MCF 10A (cell line): Measurements from ENCODE around the gene DNAJA4. TPM values are rescaled to one million over a fixed set of nuclear protein-coding genes. Genes with fewer than 3 reads are reported as not detected.
A peak's percentile ranks its signal among the peaks of the same experiment; 100 is the strongest.

Source experiments
- BruUV-seq: library from RNA; stranded (reverse); fragments of 400-500 nt; replicated peaks from 2 replicates; lab custom pipeline; 2021; lab: Mats Ljungman, UMichigan
- CTCF ChIA-PET: fragments of 300-600 bp; sonication (Branson Sonifier 250); formaldehyde crosslinking; extraction: SDS; loops from one replicate; lab custom pipeline; 2021; ENCODE audit warnings: antibody characterized with exemption, inconsistent platforms; lab: Yijun Ruan, JAX
- POLR2A ChIA-PET: fragments of 300-600, 350-650 bp; sonication (Branson Sonifier 250); formaldehyde crosslinking; extraction: SDS; loops from one replicate; lab custom pipeline; 2020; ENCODE audit warnings: antibody characterized with exemption, inconsistent platforms; lab: Yijun Ruan, JAX
- DNase-seq: peaks from one replicate; pipeline ENCODE4 v3.0.0-alpha.2; 2018; ENCODE audit not compliant: unreplicated experiment
- H3K27ac Mint-ChIP-seq: one replicate; pipeline ENCODE4 v1.8.0; 2022; ENCODE audit warnings: mild to moderate bottlenecking, low read depth, mixed read lengths; ENCODE audit not compliant: unreplicated experiment
- H3K27me3 Mint-ChIP-seq: one replicate; pipeline ENCODE4 v1.8.0; 2022; ENCODE audit warnings: mixed read lengths; ENCODE audit not compliant: insufficient read depth, unreplicated experiment
- H3K36me3 Mint-ChIP-seq: one replicate; pipeline ENCODE4 v1.8.0; 2022; ENCODE audit warnings: mild to moderate bottlenecking, moderate library complexity, mixed read lengths; ENCODE audit not compliant: insufficient read depth, unreplicated experiment
- H3K4me1 Mint-ChIP-seq: one replicate; pipeline ENCODE4 v1.8.0; 2022; ENCODE audit warnings: mixed read lengths; ENCODE audit not compliant: insufficient read depth, unreplicated experiment
- H3K4me3 Mint-ChIP-seq: one replicate; pipeline ENCODE4 v1.8.0; 2022; ENCODE audit warnings: mild to moderate bottlenecking, moderate library complexity, mixed read lengths; ENCODE audit not compliant: unreplicated experiment
- H3K9me3 Mint-ChIP-seq: one replicate; pipeline ENCODE4 v1.8.0; 2022; ENCODE audit warnings: mixed read lengths; ENCODE audit not compliant: unreplicated experiment
- CTCF ChIP-seq: fragments of 200-600 bp; IDR thresholded peaks from one replicate; pipeline ENCODE4 v1.8.0; 2022; ENCODE audit warnings: antibody characterized with exemption, mild to moderate bottlenecking; ENCODE audit not compliant: unreplicated experiment
- intact Hi-C: fragments of 100-400 bp; cut with micrococcal nuclease; formaldehyde crosslinking; loops from 2 replicates; pipeline ENCODE4 v1.14.1; 2022
- total RNA-seq: library from RNA; stranded (reverse); gene quantifications from 2 replicates; pipeline ENCODE4 v1.2.3, GENCODE V29; 2022

The DNAJA4 gene
- total RNA-seq, 1 experiment from 2014 or later: not detected

- Mint-ChIP-seq H3K36me3 (peaks cover 76% of the 10 kb centered on the region), H3K4me3 (no peak overlapping the region), H3K27ac (no peak overlapping the region), H3K4me1 (no peaks in the 10 kb centered on the region), H3K9me3 (no peaks in the 10 kb centered on the region), H3K27me3 (no peaks in the 10 kb centered on the region)
- BruUV-seq: no TSS peak
- POLR2A ChIA-PET: no interaction called here
- TF ChIP-seq CTCF: no peak
- intact Hi-C loops: no loop called here
- CTCF ChIA-PET: interaction anchor here (0.6 kb wide), 1 partner anchor 148 kb away, joined by 3 read pairs; no protein-coding TSS in a partner anchor
- DNase-seq: no peak
These were observed 27.9 kb downstream of the DNAJA4 start for GRCh38 chr15:78292219-78292618.

DNA sequence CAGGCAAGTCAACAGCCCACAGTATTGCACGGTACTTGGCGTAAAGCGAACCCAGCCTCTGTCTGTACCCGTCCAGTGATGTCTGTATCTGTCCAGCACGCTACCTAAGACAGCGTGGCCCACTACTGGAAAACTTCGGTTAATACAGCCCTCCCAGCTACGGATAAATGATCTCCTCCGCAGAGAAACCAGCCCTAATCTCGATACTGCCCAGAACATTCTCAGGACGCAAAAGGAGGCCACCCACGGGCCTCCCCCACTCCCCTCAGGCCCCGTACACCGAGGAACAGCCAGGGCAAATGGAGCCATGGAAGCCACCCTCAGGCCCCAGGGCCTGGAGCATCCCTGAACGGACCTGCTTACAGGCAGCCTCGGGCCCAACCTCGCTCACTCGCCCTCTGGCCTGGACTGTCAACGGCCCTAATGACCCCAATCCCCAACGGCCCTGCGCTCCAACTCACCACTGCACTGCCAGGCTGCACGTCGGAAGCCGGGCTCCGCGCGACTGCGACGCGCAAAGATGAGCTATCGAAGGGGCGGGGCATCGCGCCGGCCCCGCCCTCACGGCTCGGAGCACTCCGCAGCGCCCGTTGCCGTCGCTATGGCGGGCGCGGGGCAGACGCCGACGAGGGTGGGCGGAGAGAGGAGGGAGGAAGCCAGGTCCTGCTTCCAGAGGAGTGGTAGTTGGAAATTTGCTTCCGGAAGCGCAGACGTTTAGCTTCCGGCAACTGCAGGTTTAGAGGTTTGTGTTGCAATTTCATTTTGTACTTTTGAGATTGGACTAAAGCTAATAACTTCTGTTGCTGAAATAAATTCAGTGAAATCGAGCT is 35.0 kb downstream of the DNAJA4 start, which contains the start of gene SKIC8:
Gene SKIC8 (minus strand): TSS at position 509 of the 830 bp plus-strand sequence. CDS start 3,923 bp downstream, outside the sequence.
- Mint-ChIP-seq H3K4me1 (peaks cover 6% of the 10 kb centered on the region), H3K4me3 (peak within 1 kb of the TSS; percentile 99), H3K27ac (peak within 1 kb of the TSS; percentile 99), H3K27me3 (no peaks in the 10 kb centered on the region), H3K9me3 (no peaks in the 10 kb centered on the region), H3K36me3 (peaks cover 32% of the 10 kb centered on the region)
- no peak for TF ChIP-seq CTCF
- peak; percentile 95 for DNase-seq
- intact Hi-C loops: no loop called here
- BruUV-seq: TSS peak; percentile 75
- ChIA-PET POLR2A (interaction anchor here (0.5 to 3.3 kb wide), 35 partner anchors 8 to 1238 kb away, joined by 3 to 54 read pairs (median 3); partner anchors contain the start of genes CHRNA5, CIB2, IREB2 and MORF4L1), CTCF (interaction anchor here (0.6 to 2.1 kb wide), 8 partner anchors 8 to 1563 kb away, joined by 3 to 9 read pairs (median 4); no protein-coding TSS in a partner anchor)

GRCh38 chr15:78301326-78301725 is 37.0 kb downstream of the DNAJA4 start:
- POLR2A ChIA-PET: interaction anchor here (1.2 to 2.5 kb wide), 3 partner anchors 16 to 137 kb away, joined by 3 to 22 read pairs (median 3); partner anchors contain the start of gene IREB2
- no peaks in the 10 kb centered on the region for H3K27me3 Mint-ChIP-seq
- no peak overlapping the region for H3K27ac Mint-ChIP-seq
- no peaks in the 10 kb centered on the region for H3K9me3 Mint-ChIP-seq
- no peak for DNase-seq
- CTCF ChIA-PET: interaction anchor here (0.6 to 13.1 kb wide), 2 partner anchors 119 to 180 kb away, joined by 4 to 222 read pairs; no protein-coding TSS in a partner anchor
- H3K4me1 Mint-ChIP-seq: peaks cover 6% of the 10 kb centered on the region
- intact Hi-C loops: no loop called here
- TF ChIP-seq CTCF: no peak
- peaks cover 19% of the 10 kb centered on the region for H3K36me3 Mint-ChIP-seq
- H3K4me3 Mint-ChIP-seq: peak overlapping the region; percentile 48
- no TSS peak for BruUV-seq

DNA sequence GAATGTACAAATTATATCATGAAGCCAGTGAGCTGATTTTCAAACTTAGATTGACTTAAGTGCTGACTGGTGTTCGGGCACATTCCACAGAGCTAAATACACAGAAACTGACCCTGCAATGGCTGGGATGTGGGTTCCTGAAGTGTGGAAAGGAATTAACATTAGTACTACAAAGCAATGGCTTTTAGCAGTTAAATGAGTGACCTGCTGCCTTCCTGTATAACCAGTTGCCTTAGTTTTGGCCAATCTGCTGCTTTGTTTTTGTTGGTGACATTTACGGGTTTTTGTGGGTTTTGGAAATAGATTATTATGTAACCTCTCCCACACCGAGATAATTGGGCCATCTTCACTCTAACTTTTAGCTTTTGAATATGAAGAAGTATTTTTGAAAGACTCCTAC is 37.5 kb downstream of the DNAJA4 start:
- Mint-ChIP-seq H3K9me3 (no peaks in the 10 kb centered on the region), H3K27ac (no peak overlapping the region), H3K27me3 (no peaks in the 10 kb centered on the region), H3K4me3 (peak overlapping the region; percentile 48), H3K4me1 (peaks cover 6% of the 10 kb centered on the region), H3K36me3 (peaks cover 14% of the 10 kb centered on the region)
- intact Hi-C loops: no loop called here
- BruUV-seq: no TSS peak
- POLR2A ChIA-PET: interaction anchor here (1.2 to 2.5 kb wide), 3 partner anchors 16 to 136 kb away, joined by 3 to 22 read pairs (median 3); partner anchors contain the start of gene IREB2
- no peak for TF ChIP-seq CTCF
- CTCF ChIA-PET: interaction anchor here (0.6 to 13.1 kb wide), 2 partner anchors 118 to 180 kb away, joined by 4 to 222 read pairs; no protein-coding TSS in a partner anchor
- no peak for DNase-seq
